Skeletal muscle satellite cell (primary cell): ENCODE data around the gene ANKLE1.

ENCODE experiments used
- H3K27me3 ChIP-seq: 2 replicates; pipeline ENCODE4 v1.7.0; 2013; ENCODE audit warnings: low read length; ENCODE audit not compliant: control insufficient read depth, insufficient read depth
- H3K36me3 ChIP-seq: 2 replicates; pipeline ENCODE4 v1.7.0; 2013; ENCODE audit warnings: mild to moderate bottlenecking, control low read depth, low read length; ENCODE audit not compliant: insufficient read depth
- H3K4me1 ChIP-seq: 2 replicates; pipeline ENCODE4 v1.7.0; 2013; ENCODE audit warnings: low read length; ENCODE audit not compliant: control insufficient read depth, insufficient read depth
- H3K4me2 ChIP-seq: 2 replicates; pipeline ENCODE4 v1.7.0; 2013; ENCODE audit warnings: mild to moderate bottlenecking, low read length
- H3K4me3 ChIP-seq: 2 replicates; pipeline ENCODE4 v1.7.0; 2013; ENCODE audit warnings: low read length
- H3K9ac ChIP-seq: 2 replicates; pipeline ENCODE4 v1.7.0; 2013; ENCODE audit warnings: mild to moderate bottlenecking, low read depth, low read length, moderate library complexity
- H3K9me3 ChIP-seq: replicated peaks from 2 replicates; pipeline ENCODE4 v1.7.0; 2013; ENCODE audit warnings: mild to moderate bottlenecking, control low read depth, low read length

ANKLE1 gene

DNA sequence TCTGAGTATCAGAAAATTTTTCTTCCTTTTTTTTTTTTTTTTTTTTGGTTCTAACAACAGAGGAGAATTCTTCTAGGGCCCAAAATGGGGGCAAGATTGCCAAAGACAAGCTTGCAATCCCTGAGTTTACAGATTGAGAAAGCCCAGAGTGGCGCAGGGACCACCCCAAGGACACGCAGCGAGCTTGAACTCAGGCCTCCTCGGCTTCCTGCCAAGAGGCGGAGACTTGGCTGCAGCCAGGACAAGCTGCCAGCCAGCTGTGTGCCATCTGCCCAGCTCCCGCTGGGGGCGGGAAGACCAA, 23.5 kb downstream of the ANKLE1 start:
- Histone ChIP-seq H3K9ac (no peak overlapping the region), H3K27me3 (no peaks in the 10 kb centered on the region), H3K4me3 (peak overlapping the region; percentile 83), H3K36me3 (no peaks in the 10 kb centered on the region), H3K9me3 (no peaks in the 10 kb centered on the region), H3K4me1 (peaks cover 36% of the 10 kb centered on the region), H3K4me2 (peak overlapping the region; percentile 97)

DNA sequence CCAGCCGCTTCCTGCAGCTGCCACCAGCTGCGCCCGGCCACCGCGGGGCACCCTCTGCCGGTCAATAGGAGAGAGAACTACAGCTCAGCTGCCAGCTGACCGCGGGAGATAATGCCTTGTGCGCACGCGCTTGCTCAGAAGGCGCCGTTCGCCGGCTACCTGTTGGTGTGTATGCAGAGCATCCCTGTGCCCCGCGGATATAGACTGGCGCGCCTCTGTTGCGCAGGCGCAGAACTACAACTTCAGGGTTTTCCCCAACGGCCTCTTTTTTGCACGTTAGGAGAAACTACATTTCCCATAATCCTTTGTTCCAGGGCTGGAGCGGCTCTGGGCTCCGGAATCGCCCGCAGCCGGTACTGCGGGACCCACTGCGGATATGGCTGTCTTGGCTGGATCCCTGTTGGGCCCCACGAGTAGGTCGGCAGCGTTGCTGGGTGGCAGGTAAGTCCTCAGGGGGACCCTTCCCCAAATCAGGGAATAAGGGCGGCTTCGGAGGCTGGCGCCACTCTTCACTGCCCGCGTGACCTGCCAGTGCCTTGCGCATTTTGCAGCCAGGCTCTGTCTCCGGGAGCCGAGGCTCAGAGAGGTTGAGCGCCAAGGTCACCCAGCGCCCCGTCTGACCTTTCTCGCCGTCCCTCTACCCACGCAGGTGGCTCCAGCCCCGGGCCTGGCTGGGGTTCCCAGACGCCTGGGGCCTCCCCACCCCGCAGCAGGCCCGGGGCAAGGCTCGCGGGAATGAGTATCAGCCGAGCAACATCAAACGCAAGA, 24.0 kb downstream of the ANKLE1 start, which contains the start of gene MRPL34:
MRPL34 (plus strand) TSS at position 356 of the 768 bp plus-strand sequence; CDS start at position 377, 21 bp downstream.
- Histone ChIP-seq H3K9me3 (no peaks in the 10 kb centered on the region), H3K4me1 (peaks cover 42% of the 10 kb centered on the region), H3K9ac (peak within 1 kb of the TSS; percentile 81), H3K4me3 (peak within 1 kb of the TSS; percentile 83), H3K4me2 (peak within 1 kb of the TSS; percentile 97), H3K27me3 (no peaks in the 10 kb centered on the region), H3K36me3 (no peaks in the 10 kb centered on the region)

DNA sequence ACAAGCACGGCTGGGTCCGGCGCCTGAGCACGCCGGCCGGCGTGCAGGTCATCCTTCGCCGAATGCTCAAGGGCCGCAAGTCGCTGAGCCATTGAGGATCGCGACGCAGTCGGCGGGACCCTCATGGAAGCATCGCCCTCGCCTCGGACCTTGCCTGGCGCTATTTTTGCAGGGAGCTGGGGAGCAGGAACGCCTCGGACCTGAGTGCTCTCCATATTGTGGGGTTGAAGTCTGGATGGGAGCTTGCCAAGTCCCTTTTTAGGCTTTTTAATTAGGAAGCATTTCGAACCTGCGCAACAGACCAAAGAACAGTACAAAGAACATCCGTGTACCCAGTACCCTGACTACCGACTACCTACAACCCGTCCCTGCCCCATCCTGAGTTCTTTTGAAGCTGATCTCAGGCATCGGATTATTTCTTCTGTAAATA, 24.6 kb downstream of the ANKLE1 start:
- peak overlapping the region; percentile 97 for H3K4me2 ChIP-seq
- H3K4me3 ChIP-seq: peak overlapping the region; percentile 83
- H3K27me3 ChIP-seq: no peaks in the 10 kb centered on the region
- H3K36me3 ChIP-seq: no peaks in the 10 kb centered on the region
- H3K9ac ChIP-seq: peak overlapping the region; percentile 81
- no peaks in the 10 kb centered on the region for H3K9me3 ChIP-seq
- peaks cover 44% of the 10 kb centered on the region for H3K4me1 ChIP-seq

DNA sequence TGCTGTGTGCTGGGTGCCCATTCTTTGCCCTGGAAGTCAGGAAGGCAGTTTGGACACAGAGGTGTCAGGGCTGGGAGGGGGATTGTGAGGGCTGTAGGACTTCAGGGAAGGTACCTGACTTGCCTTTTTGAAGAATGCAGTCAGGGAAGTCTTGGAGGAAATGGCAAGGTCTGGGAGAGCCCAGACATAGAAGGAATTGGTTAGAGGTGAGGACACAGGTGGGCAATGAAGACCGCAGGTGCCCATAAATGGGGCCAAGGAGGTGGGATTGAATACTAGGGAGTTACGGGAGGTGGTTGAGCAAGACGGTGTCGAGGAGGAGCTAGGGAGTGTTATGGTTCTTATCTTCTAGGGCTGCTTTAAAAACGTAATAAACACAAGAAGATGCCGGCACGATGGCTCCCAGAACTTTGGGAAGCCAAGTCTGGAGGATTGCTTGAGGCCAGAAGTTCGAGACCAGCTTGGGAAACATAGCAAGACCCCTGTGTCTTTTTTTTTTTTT, 26.2 kb downstream of the ANKLE1 start:
- Histone ChIP-seq H3K4me3 (no peak overlapping the region), H3K4me2 (no peak overlapping the region), H3K9me3 (no peaks in the 10 kb centered on the region), H3K4me1 (peaks cover 47% of the 10 kb centered on the region), H3K36me3 (peaks cover 14% of the 10 kb centered on the region), H3K9ac (no peak overlapping the region), H3K27me3 (no peaks in the 10 kb centered on the region)

DNA sequence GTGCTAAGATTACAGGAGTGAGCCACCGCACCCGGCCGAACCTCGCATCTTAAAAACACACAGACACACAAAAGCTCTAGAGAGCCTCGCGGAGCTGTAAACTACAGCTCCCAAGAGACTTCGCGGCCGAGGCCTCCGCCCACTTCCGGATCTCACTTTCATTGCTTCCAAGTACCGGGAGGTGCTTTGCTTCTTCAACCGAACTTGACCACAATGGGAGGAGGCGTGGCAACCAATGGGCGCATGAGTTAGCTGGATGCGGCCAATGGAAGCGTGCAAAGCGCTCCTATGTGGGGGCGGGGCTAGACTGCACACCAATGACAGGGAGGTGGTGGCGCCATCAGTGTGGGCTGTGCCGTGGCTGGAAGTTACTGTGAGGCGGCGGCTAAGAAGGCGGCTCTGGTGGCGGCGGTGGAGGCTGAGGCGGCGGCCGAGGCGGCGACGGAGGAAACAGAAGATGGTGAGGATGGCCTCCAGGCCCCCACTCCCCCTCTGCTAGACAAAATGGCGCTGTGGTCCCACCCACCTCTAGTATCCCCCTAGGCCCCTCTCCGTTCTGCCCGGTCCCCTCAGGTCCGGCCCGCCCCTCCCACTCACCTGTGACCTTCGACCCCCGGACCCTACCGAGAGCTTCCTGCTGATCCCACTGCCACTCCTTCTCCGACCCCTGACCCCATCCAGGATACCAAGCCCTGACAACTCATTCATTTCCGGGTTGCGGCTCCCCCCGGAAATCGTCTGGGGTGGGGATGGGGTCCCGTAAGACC, 27.7 kb downstream of the ANKLE1 start, which contains the start of gene DDA1:
DDA1 (plus strand) TSS at position 366 of the 767 bp plus-strand sequence; CDS start at position 458, 92 bp downstream.
- H3K27me3 ChIP-seq: no peaks in the 10 kb centered on the region
- peaks cover 24% of the 10 kb centered on the region for H3K36me3 ChIP-seq
- peak within 1 kb of the TSS; percentile 98 for H3K9ac ChIP-seq
- peak within 1 kb of the TSS; percentile 94 for H3K4me2 ChIP-seq
- H3K4me1 ChIP-seq: peaks cover 36% of the 10 kb centered on the region
- peak within 1 kb of the TSS; percentile 95 for H3K4me3 ChIP-seq
- no peaks in the 10 kb centered on the region for H3K9me3 ChIP-seq

DNA sequence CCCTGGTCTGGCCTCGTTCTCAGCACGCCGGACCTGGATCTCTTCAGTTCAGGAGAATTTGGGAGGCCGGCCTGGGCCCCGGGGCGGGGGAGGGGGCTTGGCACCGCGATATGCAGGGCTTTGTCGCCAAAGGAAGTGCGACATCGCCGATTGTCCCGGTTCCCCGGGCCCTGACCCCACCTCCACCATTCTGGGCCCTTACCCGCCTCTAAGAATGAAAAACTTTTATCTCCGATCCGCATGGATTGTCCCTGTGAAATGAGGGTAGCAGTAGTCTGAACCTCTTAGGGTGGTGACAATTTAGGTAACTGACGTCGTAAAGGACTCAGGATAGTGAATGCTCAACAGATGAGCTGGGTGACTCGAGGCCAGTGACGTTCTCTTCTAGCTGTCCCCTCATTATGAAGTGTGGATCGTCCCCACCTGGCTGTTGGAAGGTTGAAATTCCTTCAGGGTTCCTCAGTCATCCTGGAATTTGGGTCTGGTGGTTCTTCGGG, 28.3 kb downstream of the ANKLE1 start:
- peak overlapping the region; percentile 98 for H3K9ac ChIP-seq
- H3K4me2 ChIP-seq: peak overlapping the region; percentile 94
- H3K36me3 ChIP-seq: peaks cover 30% of the 10 kb centered on the region
- H3K4me3 ChIP-seq: peak overlapping the region; percentile 95
- H3K4me1 ChIP-seq: peaks cover 29% of the 10 kb centered on the region
- no peaks in the 10 kb centered on the region for H3K9me3 ChIP-seq
- H3K27me3 ChIP-seq: no peaks in the 10 kb centered on the region

DNA sequence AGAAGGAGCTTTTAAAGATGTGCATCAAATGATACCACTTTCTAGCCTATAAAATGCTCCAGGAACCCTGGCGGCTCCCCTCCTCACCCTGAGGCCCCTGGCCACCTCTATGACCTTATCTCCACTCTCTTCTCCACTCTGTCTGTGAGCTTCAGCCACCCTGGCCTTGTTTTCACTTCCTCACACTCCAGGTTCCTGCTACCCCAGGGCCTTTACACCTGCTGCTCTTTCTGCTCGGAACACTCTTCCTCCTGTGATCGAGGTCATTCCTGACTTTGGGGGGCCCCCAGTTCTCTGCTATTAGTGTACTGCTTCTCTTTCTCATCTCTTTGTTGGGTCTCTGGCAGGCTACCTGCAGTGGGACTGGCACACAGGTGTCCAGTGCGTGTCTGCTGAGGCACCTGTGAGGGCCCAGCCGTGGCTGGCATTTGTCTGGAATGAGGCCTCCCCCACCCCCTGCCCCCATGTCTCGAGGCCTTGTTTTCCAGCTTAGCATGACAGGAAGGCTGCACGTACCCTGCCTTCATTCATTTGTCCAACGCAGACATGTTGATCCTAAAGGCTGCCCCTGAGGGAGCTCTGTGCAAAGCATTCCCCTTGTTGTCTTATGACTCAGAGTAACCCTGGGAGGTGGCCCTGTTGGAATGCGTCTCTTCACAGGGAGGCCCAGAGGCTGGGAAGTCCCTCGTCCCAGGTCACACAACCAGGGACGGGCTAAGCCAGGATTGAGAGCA, 29.9 kb downstream of the ANKLE1 start:
- peaks cover 39% of the 10 kb centered on the region for H3K36me3 ChIP-seq

DNA sequence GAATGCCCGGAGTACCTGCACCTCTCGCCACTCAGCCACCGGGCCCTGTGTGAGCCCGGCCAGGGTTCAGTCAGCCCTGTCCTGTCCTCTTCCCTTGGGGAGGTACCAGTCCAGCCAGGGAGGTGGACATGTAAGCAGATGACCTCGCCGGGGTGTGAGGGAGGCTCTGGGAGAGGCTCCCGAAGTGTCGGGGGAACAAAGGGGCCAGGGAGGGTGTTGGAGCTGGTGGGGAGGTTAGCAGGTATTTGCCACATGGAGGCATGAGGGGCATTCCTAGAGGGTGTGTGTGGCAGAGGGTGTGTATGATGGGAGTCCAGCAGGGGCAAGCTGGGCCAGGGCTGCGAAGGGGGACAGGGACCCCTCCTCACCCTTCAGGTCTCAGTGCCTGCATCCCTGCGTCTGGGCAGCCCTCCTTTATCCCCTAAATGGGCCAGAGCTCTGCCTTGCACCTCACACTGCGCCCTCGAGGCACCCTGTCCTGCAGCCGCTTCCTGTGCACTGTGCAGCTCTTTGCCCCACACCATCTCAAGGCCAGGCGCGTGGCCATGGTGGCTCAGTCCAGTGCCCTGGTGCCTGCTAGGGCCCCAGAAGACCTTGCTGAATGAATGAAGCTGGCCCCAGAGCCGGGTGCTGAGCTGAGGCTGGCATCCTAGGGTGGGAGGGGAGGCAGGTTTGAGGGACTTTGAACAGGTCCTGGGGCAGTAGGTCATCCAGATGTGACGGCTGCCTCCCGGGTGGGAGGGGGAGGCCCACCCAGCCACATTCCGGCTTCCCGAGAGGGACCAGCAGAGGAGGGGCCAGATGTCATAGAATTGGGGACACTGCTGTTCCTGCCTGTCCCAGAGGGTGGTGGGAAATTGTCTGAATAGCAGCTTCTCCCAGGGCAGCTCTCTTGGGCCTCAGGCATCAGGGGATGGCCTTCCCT, 30.8 kb downstream of the ANKLE1 start:
- Histone ChIP-seq H3K9ac (no peak overlapping the region), H3K27me3 (no peaks in the 10 kb centered on the region), H3K9me3 (no peaks in the 10 kb centered on the region), H3K36me3 (peaks cover 39% of the 10 kb centered on the region), H3K4me1 (peaks cover 19% of the 10 kb centered on the region), H3K4me2 (peak overlapping the region; percentile 58), H3K4me3 (peak overlapping the region; percentile 29)

More for the DNA sequence above, 29.9 kb downstream of the ANKLE1 start:
- H3K9me3 ChIP-seq: no peaks in the 10 kb centered on the region
- peak overlapping the region; percentile 58 for H3K4me2 ChIP-seq
- no peak overlapping the region for H3K9ac ChIP-seq
- H3K4me3 ChIP-seq: peak overlapping the region; percentile 29
- H3K4me1 ChIP-seq: peaks cover 22% of the 10 kb centered on the region
- H3K27me3 ChIP-seq: no peaks in the 10 kb centered on the region

DNA sequence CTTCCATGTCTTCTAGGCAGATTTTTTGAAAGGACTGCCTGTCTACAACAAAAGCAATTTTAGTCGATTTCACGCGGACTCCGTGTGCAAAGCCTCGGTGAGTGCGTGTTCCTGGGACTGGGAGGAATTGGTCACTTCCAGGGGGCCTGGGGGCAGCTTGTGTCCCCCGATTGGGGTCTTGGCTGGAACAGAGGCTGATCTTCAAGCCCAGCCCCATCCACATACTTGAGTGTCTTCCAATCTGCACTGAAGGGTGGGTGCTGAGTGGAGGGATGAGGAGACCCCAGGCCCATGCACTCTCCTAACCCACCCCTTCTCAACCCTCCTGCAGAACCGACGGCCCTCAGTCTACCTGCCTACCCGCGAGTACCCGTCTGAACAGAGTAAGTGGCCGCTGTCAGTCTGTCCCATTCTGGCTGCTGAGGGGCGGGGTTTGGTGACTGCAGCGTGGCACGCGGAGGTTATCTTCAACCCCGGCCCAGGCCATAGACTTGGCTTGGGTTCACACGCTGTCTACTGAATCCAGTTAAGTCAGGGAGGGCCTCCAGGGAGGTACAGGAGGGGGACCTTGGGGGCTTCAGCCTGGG, 32.4 kb downstream of the ANKLE1 start:
- Histone ChIP-seq H3K4me1 (peaks cover 19% of the 10 kb centered on the region), H3K4me3 (no peak overlapping the region), H3K36me3 (peaks cover 42% of the 10 kb centered on the region), H3K4me2 (no peak overlapping the region), H3K27me3 (no peaks in the 10 kb centered on the region), H3K9ac (no peak overlapping the region), H3K9me3 (no peaks in the 10 kb centered on the region)

DNA sequence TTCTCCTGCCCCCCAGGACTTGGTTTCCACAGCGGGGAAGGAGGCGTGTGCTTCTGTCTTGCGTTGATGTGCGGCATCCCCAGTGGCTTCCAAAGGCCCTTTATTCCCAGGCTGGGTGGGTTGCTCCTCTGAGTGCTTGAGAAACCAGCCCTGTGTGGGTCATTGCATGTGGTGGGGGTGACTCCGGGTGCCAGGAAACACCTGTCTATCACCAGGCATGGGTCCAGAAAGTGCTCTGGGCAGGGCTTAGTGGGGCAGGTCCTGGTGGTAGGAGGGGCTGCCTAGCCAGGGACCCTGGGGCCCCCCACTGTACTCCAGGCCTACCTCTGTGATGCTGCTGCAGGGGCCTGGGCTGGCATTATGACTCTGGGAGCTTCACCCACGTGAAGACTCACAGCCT, 37.3 kb downstream of the ANKLE1 start:
- H3K9ac ChIP-seq: no peak overlapping the region
- no peaks in the 10 kb centered on the region for H3K9me3 ChIP-seq
- H3K27me3 ChIP-seq: no peaks in the 10 kb centered on the region
- peaks cover 52% of the 10 kb centered on the region for H3K36me3 ChIP-seq
- H3K4me3 ChIP-seq: no peak overlapping the region
- H3K4me1 ChIP-seq: no peaks in the 10 kb centered on the region
- H3K4me2 ChIP-seq: no peak overlapping the region
